ENCODE measurements around the gene B4GALNT2.

Gene B4GALNT2

DNA sequence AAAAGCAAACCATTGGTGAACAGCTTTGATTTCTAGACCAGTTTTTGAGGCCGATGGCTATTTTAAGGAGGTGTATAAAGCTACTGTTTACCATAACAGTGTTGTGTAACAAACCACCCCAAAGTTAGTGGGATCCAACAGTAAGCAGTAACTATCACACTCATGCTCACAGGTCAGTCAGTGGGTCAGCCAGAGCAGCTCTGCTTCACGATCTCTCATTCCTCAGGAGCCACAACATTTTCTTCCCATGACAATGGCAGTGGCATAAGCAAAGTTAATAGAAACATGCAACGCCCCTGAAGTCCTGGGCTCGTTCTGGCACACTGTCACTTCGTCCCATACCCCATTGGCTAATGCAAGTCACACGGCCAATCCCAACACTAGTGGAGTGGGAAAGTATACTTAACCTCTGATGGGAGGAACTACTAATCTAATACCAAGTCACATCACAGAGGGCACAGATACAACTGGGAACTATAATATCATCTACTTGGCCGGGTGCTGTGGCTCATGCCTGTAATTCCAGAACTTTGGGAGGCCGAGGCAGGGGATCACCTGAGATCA lies 28.0 kb upstream of the B4GALNT2 start:
- Histone ChIP-seq H3K4me3 (ENCODE audit: low read depth in 1 of 2, low read length in 2 of 2) (no peak overlapping the region), H3K27ac (ENCODE audit: low read length) (no peak overlapping the region), H3K4me1 (ENCODE audit: control insufficient read depth in 1 of 2, insufficient read depth in 2 of 2, low read length in 2 of 2) (no peaks in the 10 kb centered on the region), H3K36me3 (ENCODE audit: control insufficient read depth in 1 of 2, insufficient read depth in 2 of 2, low read length in 2 of 2) (no peaks in the 10 kb centered on the region), H3K9me3 (ENCODE audit: control insufficient read depth in 1 of 2, low read length in 2 of 2) (no peaks in the 10 kb centered on the region), H3K27me3 (ENCODE audit: low read depth, low read length) (no peaks in the 10 kb centered on the region)

DNA sequence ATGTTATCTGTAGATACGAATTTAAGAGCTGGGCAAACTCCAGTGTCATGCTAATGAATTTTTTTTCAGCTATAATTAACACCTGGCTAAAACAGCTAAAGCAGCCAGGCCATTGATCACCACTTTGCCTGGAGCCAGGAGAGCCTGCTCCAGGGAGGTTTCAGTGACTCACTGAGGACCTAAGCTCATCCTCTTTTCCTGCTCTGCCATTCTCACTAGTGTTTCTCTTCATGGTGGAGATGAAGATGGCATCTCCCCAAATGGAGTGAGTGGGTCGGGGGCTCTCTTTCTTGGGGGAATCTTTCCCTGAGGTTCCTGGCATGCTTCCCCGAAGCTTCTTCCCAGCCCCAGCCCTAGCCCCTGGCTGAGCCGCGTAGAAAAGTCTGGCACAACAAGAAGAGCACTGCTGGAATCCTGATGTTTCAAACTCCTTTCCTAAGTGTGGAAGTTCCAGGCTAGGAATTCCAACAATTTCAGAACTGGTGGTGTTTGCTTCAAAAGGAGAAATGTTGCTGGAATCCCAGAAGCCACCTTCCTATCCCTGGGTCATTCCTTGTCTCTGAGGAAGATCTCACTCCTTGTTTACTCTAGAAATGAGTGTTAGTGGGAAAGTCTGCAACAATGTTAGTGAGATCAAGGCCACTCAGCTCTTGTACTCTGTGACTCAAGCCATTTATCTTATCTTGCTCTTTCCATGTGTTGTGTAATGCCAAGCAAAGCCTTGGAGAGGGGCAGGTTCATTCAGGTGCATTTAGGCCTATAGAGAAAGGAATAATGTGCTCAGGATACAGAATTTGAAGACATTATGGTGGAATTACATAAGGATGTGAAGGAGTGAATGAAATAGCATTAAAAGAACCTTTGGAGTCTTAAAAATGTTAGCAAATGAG lies 26.0 kb upstream of the B4GALNT2 start:
- Histone ChIP-seq H3K27me3 (ENCODE audit: low read depth, low read length) (no peaks in the 10 kb centered on the region), H3K4me1 (ENCODE audit: control insufficient read depth in 1 of 2, insufficient read depth in 2 of 2, low read length in 2 of 2) (no peaks in the 10 kb centered on the region), H3K9me3 (ENCODE audit: control insufficient read depth in 1 of 2, low read length in 2 of 2) (no peaks in the 10 kb centered on the region), H3K27ac (ENCODE audit: low read length) (no peak overlapping the region), H3K4me3 (ENCODE audit: low read depth in 1 of 2, low read length in 2 of 2) (no peak overlapping the region), H3K36me3 (ENCODE audit: control insufficient read depth in 1 of 2, insufficient read depth in 2 of 2, low read length in 2 of 2) (no peaks in the 10 kb centered on the region)

DNA sequence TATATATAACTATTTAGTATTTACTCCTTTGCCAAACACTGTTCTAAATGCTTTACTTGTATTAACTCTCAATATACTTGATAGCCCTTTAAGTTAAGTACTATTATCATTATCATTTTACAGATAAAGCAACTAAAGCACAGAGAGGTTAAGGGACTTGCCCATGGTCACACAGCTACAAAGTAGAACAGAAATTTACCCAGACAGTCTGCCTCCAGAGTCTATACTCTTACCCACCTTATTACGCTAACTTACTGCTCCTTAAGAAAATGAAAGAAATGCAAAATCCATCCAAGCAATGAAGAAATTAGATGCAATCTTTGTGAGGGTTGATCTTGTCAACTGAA lies 25.4 kb upstream of the B4GALNT2 start:
- Histone ChIP-seq H3K27ac (ENCODE audit: low read length) (no peak overlapping the region), H3K4me3 (ENCODE audit: low read depth in 1 of 2, low read length in 2 of 2) (no peak overlapping the region), H3K4me1 (ENCODE audit: control insufficient read depth in 1 of 2, insufficient read depth in 2 of 2, low read length in 2 of 2) (no peaks in the 10 kb centered on the region), H3K9me3 (ENCODE audit: control insufficient read depth in 1 of 2, low read length in 2 of 2) (no peaks in the 10 kb centered on the region), H3K36me3 (ENCODE audit: control insufficient read depth in 1 of 2, insufficient read depth in 2 of 2, low read length in 2 of 2) (no peaks in the 10 kb centered on the region), H3K27me3 (ENCODE audit: low read depth, low read length) (no peaks in the 10 kb centered on the region)

DNA sequence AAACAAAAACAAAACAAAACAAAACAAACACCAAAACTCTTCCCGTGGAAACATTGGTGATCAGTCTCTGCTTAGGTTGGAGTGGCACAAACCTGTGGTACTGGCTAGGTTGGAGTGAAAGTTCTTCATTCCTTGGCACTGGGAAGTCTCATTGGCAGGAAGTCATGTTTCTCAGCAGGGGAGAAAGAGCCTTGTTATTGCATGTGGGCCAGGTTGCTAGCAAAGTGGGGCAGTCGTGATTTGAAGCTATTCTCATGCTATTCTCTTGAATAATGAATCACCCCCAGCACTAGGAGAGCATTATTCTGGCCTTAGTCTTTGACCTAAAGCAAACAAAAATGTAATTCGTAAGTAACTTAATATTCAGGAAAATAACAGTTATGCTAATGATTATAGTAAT lies 24.3 kb upstream of the B4GALNT2 start:
- Histone ChIP-seq H3K9me3 (ENCODE audit: control insufficient read depth in 1 of 2, low read length in 2 of 2) (no peaks in the 10 kb centered on the region), H3K4me3 (ENCODE audit: low read depth in 1 of 2, low read length in 2 of 2) (no peak overlapping the region), H3K27me3 (ENCODE audit: low read depth, low read length) (no peaks in the 10 kb centered on the region), H3K36me3 (ENCODE audit: control insufficient read depth in 1 of 2, insufficient read depth in 2 of 2, low read length in 2 of 2) (no peaks in the 10 kb centered on the region), H3K27ac (ENCODE audit: low read length) (no peak overlapping the region), H3K4me1 (ENCODE audit: control insufficient read depth in 1 of 2, insufficient read depth in 2 of 2, low read length in 2 of 2) (no peaks in the 10 kb centered on the region)

DNA sequence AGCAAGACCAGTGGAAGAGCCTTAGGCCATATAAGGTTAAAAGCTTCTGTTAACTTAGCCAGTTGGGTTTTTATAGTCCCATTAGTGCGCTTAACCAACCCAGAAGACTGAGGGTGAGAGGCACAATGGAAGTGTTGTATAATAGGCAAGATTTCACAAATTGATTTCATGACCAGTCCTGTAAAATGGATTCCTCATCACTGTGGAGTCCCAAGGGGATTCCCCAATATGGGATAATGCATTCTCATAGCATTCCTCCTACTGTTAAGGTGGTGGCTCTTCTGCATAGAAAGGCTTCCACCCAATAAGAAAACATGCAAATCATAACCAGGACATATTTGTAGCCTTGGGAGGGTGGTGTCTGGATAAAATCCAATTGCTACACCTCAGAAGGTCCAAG lies 22.1 kb upstream of the B4GALNT2 start:
- H3K36me3 ChIP-seq (ENCODE audit: control insufficient read depth in 1 of 2, insufficient read depth in 2 of 2, low read length in 2 of 2), result no peaks in the 10 kb centered on the region
- H3K4me3 ChIP-seq (ENCODE audit: low read depth in 1 of 2, low read length in 2 of 2), result no peak overlapping the region
- H3K9me3 ChIP-seq (ENCODE audit: control insufficient read depth in 1 of 2, low read length in 2 of 2), result no peaks in the 10 kb centered on the region
- H3K4me1 ChIP-seq (ENCODE audit: control insufficient read depth in 1 of 2, insufficient read depth in 2 of 2, low read length in 2 of 2), result no peaks in the 10 kb centered on the region
- H3K27me3 ChIP-seq (ENCODE audit: low read depth, low read length), result no peaks in the 10 kb centered on the region
- no peak overlapping the region for H3K27ac ChIP-seq (ENCODE audit: low read length)

DNA sequence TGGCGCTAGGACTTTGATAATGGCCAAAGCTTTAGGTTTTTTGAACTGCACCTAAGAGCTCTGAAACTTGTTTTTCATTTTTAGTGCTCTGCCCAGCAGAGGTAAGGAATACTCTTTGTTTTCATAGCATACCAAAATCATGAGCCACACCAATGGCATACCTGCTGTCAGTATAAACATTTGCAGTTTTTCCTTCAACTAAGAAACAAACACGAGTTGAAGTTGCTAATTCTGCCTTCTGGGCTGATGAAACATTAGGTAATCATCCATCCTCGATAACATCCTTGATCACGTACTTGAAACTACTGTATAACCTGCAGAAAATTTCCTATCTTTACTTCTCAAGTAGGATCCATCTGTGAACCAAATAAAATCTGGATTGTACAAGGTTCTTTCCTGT lies 20.6 kb upstream of the B4GALNT2 start:
- no peaks in the 10 kb centered on the region for H3K36me3 ChIP-seq (ENCODE audit: control insufficient read depth in 1 of 2, insufficient read depth in 2 of 2, low read length in 2 of 2)

DNA sequence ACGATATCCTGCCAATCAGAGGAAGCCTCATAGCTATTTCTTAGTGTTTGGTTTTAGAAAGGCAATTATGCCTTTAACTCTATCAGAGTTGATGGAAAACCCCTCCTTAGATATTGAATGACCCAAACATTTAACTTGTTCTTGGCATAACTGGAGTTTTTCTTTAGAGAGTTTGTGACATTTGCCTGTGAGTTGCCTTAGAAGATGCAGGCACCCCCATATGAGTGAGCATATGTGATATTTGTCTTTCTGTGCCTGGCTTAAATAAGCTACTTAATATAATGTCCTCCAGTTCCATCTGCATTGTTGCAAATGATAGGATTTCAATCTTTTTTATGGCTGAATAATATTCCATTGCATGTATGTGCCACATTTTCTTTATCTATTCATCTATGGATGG lies 19.6 kb upstream of the B4GALNT2 start:
- no peaks in the 10 kb centered on the region for H3K27me3 ChIP-seq (ENCODE audit: low read depth, low read length)
- no peaks in the 10 kb centered on the region for H3K4me1 ChIP-seq (ENCODE audit: control insufficient read depth in 1 of 2, insufficient read depth in 2 of 2, low read length in 2 of 2)

More for the DNA sequence above, 20.6 kb upstream of the B4GALNT2 start:
- H3K4me1 ChIP-seq (ENCODE audit: control insufficient read depth in 1 of 2, insufficient read depth in 2 of 2, low read length in 2 of 2), result no peaks in the 10 kb centered on the region
- no peaks in the 10 kb centered on the region for H3K9me3 ChIP-seq (ENCODE audit: control insufficient read depth in 1 of 2, low read length in 2 of 2)
- H3K27ac ChIP-seq (ENCODE audit: low read length), result no peak overlapping the region
- H3K4me3 ChIP-seq (ENCODE audit: low read depth in 1 of 2, low read length in 2 of 2), result no peak overlapping the region
- H3K27me3 ChIP-seq (ENCODE audit: low read depth, low read length), result no peaks in the 10 kb centered on the region

DNA sequence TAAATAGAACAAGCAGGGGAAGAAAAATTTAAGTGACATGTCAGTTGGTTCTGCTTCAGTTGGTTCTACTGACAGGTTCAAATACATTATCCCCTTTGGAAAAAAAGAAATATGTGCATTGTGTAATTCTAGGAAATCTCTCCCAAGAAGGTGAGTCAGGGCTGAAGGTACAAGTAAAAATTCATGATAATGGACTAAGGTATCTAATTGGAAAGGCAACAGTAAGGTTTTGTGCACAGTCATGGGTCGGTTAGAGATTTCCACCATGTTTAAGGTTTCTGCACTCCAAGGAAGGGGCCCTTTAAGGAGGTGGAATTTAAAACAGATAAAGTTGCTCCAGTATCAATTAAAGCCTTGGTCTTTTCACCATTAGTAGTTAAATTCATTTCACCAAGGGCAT lies 17.9 kb upstream of the B4GALNT2 start:
- no peaks in the 10 kb centered on the region for H3K9me3 ChIP-seq (ENCODE audit: control insufficient read depth in 1 of 2, low read length in 2 of 2)
- H3K4me1 ChIP-seq (ENCODE audit: control insufficient read depth in 1 of 2, insufficient read depth in 2 of 2, low read length in 2 of 2), result no peaks in the 10 kb centered on the region
- no peaks in the 10 kb centered on the region for H3K36me3 ChIP-seq (ENCODE audit: control insufficient read depth in 1 of 2, insufficient read depth in 2 of 2, low read length in 2 of 2)
- no peak overlapping the region for H3K27ac ChIP-seq (ENCODE audit: low read length)
- H3K4me3 ChIP-seq (ENCODE audit: low read depth in 1 of 2, low read length in 2 of 2), result no peak overlapping the region
- H3K27me3 ChIP-seq (ENCODE audit: low read depth, low read length), result no peaks in the 10 kb centered on the region

More for the DNA sequence above, 19.6 kb upstream of the B4GALNT2 start:
- H3K9me3 ChIP-seq (ENCODE audit: control insufficient read depth in 1 of 2, low read length in 2 of 2), result no peaks in the 10 kb centered on the region
- H3K36me3 ChIP-seq (ENCODE audit: control insufficient read depth in 1 of 2, insufficient read depth in 2 of 2, low read length in 2 of 2), result no peaks in the 10 kb centered on the region
- no peak overlapping the region for H3K27ac ChIP-seq (ENCODE audit: low read length)
- H3K4me3 ChIP-seq (ENCODE audit: low read depth in 1 of 2, low read length in 2 of 2), result no peak overlapping the region

DNA sequence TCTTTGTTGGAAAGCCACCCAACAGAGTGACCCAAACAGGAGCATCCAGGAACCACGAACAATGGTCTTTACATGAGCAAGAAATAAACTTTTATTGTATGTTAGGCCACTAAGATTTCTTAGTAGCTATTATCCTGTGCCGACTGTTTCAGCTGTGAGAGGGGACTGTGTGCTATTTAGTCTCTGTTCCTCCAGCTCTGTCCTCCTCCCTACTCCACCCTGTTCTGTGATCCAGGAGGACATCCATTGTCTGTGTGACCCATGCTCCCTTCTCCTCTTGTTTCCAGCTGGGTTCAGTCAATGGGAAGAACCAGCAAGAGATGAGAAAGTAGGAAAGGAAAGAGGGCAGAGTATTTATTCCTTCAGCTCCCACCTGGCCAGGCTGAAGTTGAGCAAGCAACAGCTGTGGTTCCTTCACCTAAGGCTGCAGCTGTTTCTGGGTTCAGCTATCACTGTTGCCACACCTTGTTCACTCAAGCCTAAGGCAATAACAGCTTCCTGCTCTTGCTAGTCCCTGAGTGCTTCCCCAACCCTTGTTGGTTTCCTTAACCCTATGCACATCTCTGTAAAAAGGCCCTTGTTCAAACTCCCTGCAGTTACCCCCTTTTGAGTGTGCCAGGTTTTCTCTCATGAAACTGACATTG lies 14.9 kb upstream of the B4GALNT2 start:
- H3K4me3 ChIP-seq (ENCODE audit: low read depth in 1 of 2, low read length in 2 of 2), result no peak overlapping the region
- H3K4me1 ChIP-seq (ENCODE audit: control insufficient read depth in 1 of 2, insufficient read depth in 2 of 2, low read length in 2 of 2), result no peaks in the 10 kb centered on the region
- no peak overlapping the region for H3K27ac ChIP-seq (ENCODE audit: low read length)
- H3K36me3 ChIP-seq (ENCODE audit: control insufficient read depth in 1 of 2, insufficient read depth in 2 of 2, low read length in 2 of 2), result no peaks in the 10 kb centered on the region
- H3K9me3 ChIP-seq (ENCODE audit: control insufficient read depth in 1 of 2, low read length in 2 of 2), result no peaks in the 10 kb centered on the region
- no peaks in the 10 kb centered on the region for H3K27me3 ChIP-seq (ENCODE audit: low read depth, low read length)

DNA sequence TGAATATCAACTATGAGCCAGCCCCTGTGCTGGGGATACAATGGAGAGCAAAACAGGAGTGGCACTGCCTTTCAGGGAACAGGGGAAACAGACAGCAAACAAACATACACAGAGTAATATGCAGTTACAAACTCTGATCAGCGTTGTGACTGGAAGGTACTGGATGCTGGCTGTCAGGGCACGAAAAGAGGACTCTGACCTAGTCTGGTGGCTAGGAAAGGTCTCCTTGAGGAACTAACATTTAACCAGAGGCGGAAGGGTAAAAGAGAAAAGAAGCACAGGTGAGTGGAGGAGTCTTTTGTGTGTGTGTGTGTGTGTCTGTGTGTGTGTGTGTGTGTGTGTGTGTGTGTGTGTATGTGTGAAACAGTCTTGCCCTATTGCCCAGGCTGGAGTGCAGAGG lies 12.4 kb upstream of the B4GALNT2 start:
- Histone ChIP-seq H3K27ac (ENCODE audit: low read length) (no peak overlapping the region), H3K4me1 (ENCODE audit: control insufficient read depth in 1 of 2, insufficient read depth in 2 of 2, low read length in 2 of 2) (no peaks in the 10 kb centered on the region), H3K4me3 (ENCODE audit: low read depth in 1 of 2, low read length in 2 of 2) (no peak overlapping the region), H3K36me3 (ENCODE audit: control insufficient read depth in 1 of 2, insufficient read depth in 2 of 2, low read length in 2 of 2) (no peaks in the 10 kb centered on the region), H3K9me3 (ENCODE audit: control insufficient read depth in 1 of 2, low read length in 2 of 2) (no peaks in the 10 kb centered on the region), H3K27me3 (ENCODE audit: low read depth, low read length) (no peaks in the 10 kb centered on the region)

DNA sequence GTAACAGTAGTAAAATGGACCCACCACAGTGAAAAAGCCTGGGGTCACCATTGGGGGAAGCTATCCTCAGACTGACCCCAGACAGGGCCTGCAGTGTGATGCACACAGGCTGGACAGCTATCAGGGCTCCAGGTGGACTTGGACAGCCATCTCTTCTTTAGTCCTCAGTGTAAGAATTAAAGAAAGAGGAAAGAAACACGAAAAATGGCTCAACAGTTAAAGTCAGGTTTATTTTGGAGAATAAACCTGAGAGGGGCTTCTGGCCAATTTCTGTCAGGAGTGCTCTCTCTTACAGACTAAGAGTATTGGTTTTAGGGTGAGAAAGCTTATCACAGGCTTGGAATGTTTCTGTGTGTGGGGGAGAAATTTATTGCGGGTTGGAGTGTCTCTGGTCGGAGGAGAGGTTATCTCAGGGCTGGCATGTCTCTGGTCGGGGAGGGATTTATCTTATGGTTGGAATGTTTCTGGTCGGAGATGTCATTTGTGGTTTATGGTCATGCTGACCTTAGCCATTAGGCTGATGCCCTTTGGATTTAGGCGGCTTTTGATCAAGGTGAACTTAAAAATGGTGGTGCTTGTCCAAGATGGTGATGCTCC lies 10.8 kb upstream of the B4GALNT2 start:
- no peaks in the 10 kb centered on the region for H3K9me3 ChIP-seq (ENCODE audit: control insufficient read depth in 1 of 2, low read length in 2 of 2)
- no peaks in the 10 kb centered on the region for H3K4me1 ChIP-seq (ENCODE audit: control insufficient read depth in 1 of 2, insufficient read depth in 2 of 2, low read length in 2 of 2)
- H3K36me3 ChIP-seq (ENCODE audit: control insufficient read depth in 1 of 2, insufficient read depth in 2 of 2, low read length in 2 of 2), result no peaks in the 10 kb centered on the region
- no peak overlapping the region for H3K4me3 ChIP-seq (ENCODE audit: low read depth in 1 of 2, low read length in 2 of 2)
- no peak overlapping the region for H3K27ac ChIP-seq (ENCODE audit: low read length)
- H3K27me3 ChIP-seq (ENCODE audit: low read depth, low read length), result no peaks in the 10 kb centered on the region
